HepG2 (cell line): ENCODE results near the gene ZNF32. TPM values are rescaled to one million over a fixed set of nuclear protein-coding genes. Genes with fewer than 3 reads are reported as not detected.

ENCODE experiments used
- ATAC-seq: fragments of 200-7000 bp; cut with Tn5 transposase; 3 replicates; pipeline ENCODE4 v1.9.1; 2020; ENCODE audit warnings: mild to moderate bottlenecking, moderate library complexity
- BruUV-seq: library from RNA; stranded (reverse); fragments of 400-500 nt; replicated peaks from 2 replicates; lab custom pipeline; 2021; lab: Mats Ljungman, UMichigan
- CTCF ChIA-PET: fragments of 300-600 bp; formaldehyde crosslinking; extraction: SDS; loops from one replicate; lab custom pipeline; 2021; ENCODE audit warnings: low total read pairs, inconsistent platforms, low intra/inter-chr PET ratio; lab: Yijun Ruan, JAX
- POLR2A ChIA-PET: fragments of 350-600 bp; sonication (Branson Sonifier 250); formaldehyde crosslinking; loops from one replicate; lab custom pipeline; 2020; ENCODE audit warnings: antibody characterized with exemption, inconsistent platforms; lab: Yijun Ruan, JAX
- DNase-seq: peaks from one replicate; pipeline ENCODE4 v3.0.0-alpha.2; 2015; ENCODE audit warnings: low spot score
- FAIRE-seq: peaks from 3 replicates; lab custom pipeline; 2011; peaks lifted over from hg19 to GRCh38; lab: Jason Lieb, UNC
- H2AFZ ChIP-seq: one replicate; pipeline ENCODE4 v1.6.1; 2011; ENCODE audit warnings: low read length, inconsistent platforms
- H3K27ac ChIP-seq: fragments of 300-600 bp; 3 replicates; pipeline ENCODE4 v1.8.0; 2011; ENCODE audit warnings: mixed run types, mild to moderate bottlenecking, mixed read lengths, low read length, inconsistent platforms; ENCODE audit not compliant: insufficient read depth; ENCODE audit errors: extremely low read length
- H3K27me3 ChIP-seq, 2 experiments: fragments of 200-600 bp in 1 of 2; 2 replicates in 1 of 2; 3 replicates in 1 of 2; pipeline versions ENCODE4 v1.6.0 to v1.8.0; 2011; ENCODE audit warnings: low read length in 2 of 2, mild to moderate bottlenecking in 2 of 2, moderate library complexity in 2 of 2, inconsistent platforms in 1 of 2; ENCODE audit not compliant: insufficient read depth in 2 of 2, control insufficient read depth in 1 of 2
- H3K36me3 ChIP-seq, 2 experiments: fragments of 200-600 bp in 1 of 2; replicated peaks in 1 of 2; 2 replicates in 1 of 2; 3 replicates in 1 of 2; pipeline versions ENCODE4 v1.5.1 to v1.8.0; 2011; ENCODE audit warnings: low read length in 2 of 2, inconsistent platforms in 1 of 2; ENCODE audit not compliant: insufficient read depth in 2 of 2, control insufficient read depth in 1 of 2
- H3K4me1 ChIP-seq: 2 replicates; pipeline ENCODE4 v1.5.1; 2012; ENCODE audit warnings: low read length, inconsistent platforms; ENCODE audit not compliant: insufficient read depth
- H3K4me2 ChIP-seq: 2 replicates; pipeline ENCODE4 v1.6.0; 2011; ENCODE audit warnings: low read depth, low read length, inconsistent platforms
- H3K4me3 ChIP-seq, 3 experiments: fragments of 200-600 bp in 1 of 3; sonication (generic), shearing (Covaris generic) in 1 of 3; replicated peaks in 1 of 3; 2 replicates each; pipeline ENCODE4 v1.5.1; 2011 to 2016; ENCODE audit warnings: low read length in 3 of 3, inconsistent platforms in 2 of 3, low read depth in 2 of 3, mild to moderate bottlenecking in 2 of 3, control low read depth in 1 of 3, mixed read lengths in 1 of 3; ENCODE audit not compliant: insufficient read depth in 1 of 3
- H3K79me2 ChIP-seq: one replicate; pipeline ENCODE4 v1.6.1; 2011; ENCODE audit warnings: low read length, inconsistent platforms; ENCODE audit not compliant: insufficient read depth
- H3K9ac ChIP-seq: 2 replicates; pipeline ENCODE4 v1.6.0; 2011; ENCODE audit warnings: mild to moderate bottlenecking, low read depth, low read length, inconsistent platforms; ENCODE audit not compliant: insufficient read depth
- H3K9me3 ChIP-seq: 2 replicates; pipeline ENCODE4 v1.5.1; 2012; ENCODE audit warnings: mild to moderate bottlenecking, low read length
- H4K20me1 ChIP-seq: 2 replicates; pipeline ENCODE4 v1.6.0; 2011; ENCODE audit warnings: inconsistent platforms, mild to moderate bottlenecking, low read length, moderate library complexity; ENCODE audit not compliant: insufficient read depth
- ASH2L ChIP-seq: fragments of 300-600, 200-600 bp; sonication (generic); IDR thresholded peaks from 2 replicates; pipeline ENCODE4 v1.7.0; 2017; ENCODE audit warnings: low read depth, mild to moderate bottlenecking, moderate library complexity, mixed read lengths, low read length; ENCODE audit not compliant: insufficient read length
- BRCA1 ChIP-seq: sonication (generic); formaldehyde crosslinking; IDR thresholded peaks from 2 replicates; pipeline ENCODE4 v1.4.0; 2020; ENCODE audit warnings: missing genetic modification reagents
- EEA1 ChIP-seq: sonication (generic); formaldehyde crosslinking; IDR thresholded peaks from 2 replicates; pipeline ENCODE4 v1.5.1; 2020; ENCODE audit warnings: mild to moderate bottlenecking, missing genetic modification reagents, borderline replicate concordance
- FOXJ3 ChIP-seq: sonication (generic); formaldehyde crosslinking; IDR thresholded peaks from 2 replicates; pipeline ENCODE4 v1.4.0; 2020; ENCODE audit warnings: missing genetic modification reagents, mild to moderate bottlenecking, borderline replicate concordance
- HDAC1 ChIP-seq: sonication (generic); formaldehyde crosslinking; IDR thresholded peaks from 2 replicates; pipeline ENCODE4 v1.5.1; 2020; ENCODE audit warnings: mild to moderate bottlenecking, missing genetic modification reagents
- KLF13 ChIP-seq: sonication (generic); formaldehyde crosslinking; IDR thresholded peaks from 2 replicates; pipeline ENCODE4 v1.4.0; 2020; ENCODE audit warnings: mild to moderate bottlenecking, missing genetic modification reagents
- MTA3 ChIP-seq: sonication (generic); formaldehyde crosslinking; IDR thresholded peaks from 2 replicates; pipeline ENCODE4 v1.4.0; 2020; ENCODE audit warnings: missing genetic modification reagents
- PCBP2 ChIP-seq: fragments of 200-400 bp; formaldehyde crosslinking; optimal IDR thresholded peaks from 2 replicates; pipeline ENCODE3; 2018; ENCODE audit warnings: low read length, low read depth; ENCODE audit not compliant: poor library complexity, severe bottlenecking
- ZBTB3 ChIP-seq: sonication (generic); formaldehyde crosslinking; IDR thresholded peaks from 2 replicates; pipeline ENCODE4 v1.4.0; 2020; ENCODE audit warnings: low read depth, mild to moderate bottlenecking, moderate library complexity, missing genetic modification reagents, borderline replicate concordance
- ZBTB7B ChIP-seq: sonication (generic); formaldehyde crosslinking; IDR thresholded peaks from 2 replicates; pipeline ENCODE4 v1.4.0; 2020; ENCODE audit warnings: missing genetic modification reagents
- ZFP36 ChIP-seq: fragments of 150-350 bp; IDR thresholded peaks from 2 replicates; pipeline ENCODE4 v1.6.1; 2018; ENCODE audit warnings: borderline replicate concordance, low read length, low read depth; ENCODE audit not compliant: partially characterized antibody
- ZNF225 ChIP-seq: sonication (generic); formaldehyde crosslinking; IDR thresholded peaks from 2 replicates; pipeline ENCODE4 v1.4.0; 2020; ENCODE audit warnings: mild to moderate bottlenecking, missing genetic modification reagents
- ZNF678 ChIP-seq: sonication (generic); formaldehyde crosslinking; IDR thresholded peaks from 2 replicates; pipeline ENCODE4 v1.4.0; 2020; ENCODE audit warnings: mild to moderate bottlenecking, missing genetic modification reagents
- ZNF749 ChIP-seq: sonication (generic); formaldehyde crosslinking; IDR thresholded peaks from 2 replicates; pipeline ENCODE4 v1.8.0; 2022; ENCODE audit warnings: mild to moderate bottlenecking, missing genetic modification reagents, moderate library complexity, borderline replicate concordance
- WGBS: methylation state at CpG from one replicate; pipeline ENCODE4 v1.1.6; 2017; ENCODE audit warnings: low lambda C conversion rate; 5-methylcytosine and 5-hydroxymethylcytosine counted together
- in situ Hi-C: cut with HindIII; loops from 2 replicates; pipeline ENCODE4 v1.10.0; 2017; ENCODE audit warnings: low pct_unique_long_range_greater_than_20kb; ENCODE audit not compliant: extremely low pct_ligation_motif_present
- intact Hi-C: fragments of 100-400 bp; cut with micrococcal nuclease; formaldehyde crosslinking; loops from one replicate; pipeline ENCODE4 v1.10.0; 2022; ENCODE audit not compliant: unreplicated experiment
- polyA plus RNA-seq, 8 experiments: library from polyadenylated mRNA; depleted of rRNA in 3 of 8; stranded (reverse) in 7 of 8; unstranded in 1 of 8; fragments of >200 nt; fragmentation: Illumina TruSeq in 4 of 8; extraction: Trizol in 4 of 8; gene quantifications; 2 replicates each; pipeline versions ENCODE4 v1.2.1 to v1.2.3, GENCODE V29; 2011 to 2016; ENCODE audit warnings: low read depth in 4 of 8, missing spikeins in 1 of 8, mixed read lengths in 1 of 8; ENCODE audit not compliant: insufficient read depth in 1 of 8
- total RNA-seq, 5 experiments: library from RNA; depleted of rRNA; stranded (reverse); fragments of >200 nt; fragmentation: Illumina TruSeq; extraction: Trizol; gene quantifications; 2 replicates each; pipeline ENCODE4 v1.2.3, GENCODE V29; 2016; ENCODE audit warnings: low read depth in 1 of 5
- TF ChIP-seq, protein P1 (sequence below): sonication (generic); formaldehyde crosslinking; IDR thresholded peaks from 2 replicates; pipeline ENCODE4 v1.4.0; 2020; ENCODE audit warnings: missing genetic modification reagents, low read depth, mild to moderate bottlenecking, borderline replicate concordance
- TF ChIP-seq, protein P2 (sequence below): sonication (generic); formaldehyde crosslinking; IDR thresholded peaks from 2 replicates; pipeline ENCODE4 v1.5.0; 2020; ENCODE audit warnings: mild to moderate bottlenecking, missing genetic modification reagents
- TF ChIP-seq, protein P3 (sequence below): sonication (generic); formaldehyde crosslinking; IDR thresholded peaks from 2 replicates; pipeline ENCODE4 v1.5.0; 2020; ENCODE audit warnings: mild to moderate bottlenecking, missing genetic modification reagents
- TF ChIP-seq, protein P4 (sequence below): IDR thresholded peaks from 2 replicates; pipeline ENCODE4 v1.6.1; 2012; ENCODE audit warnings: inconsistent platforms

Gene ZNF32
- total and polyA plus RNA-seq, 2 of the 13 experiments (the other 11 are each of a cell fraction or from before 2014, with no cell fraction given) = 12.5 to 16.9 TPM

DNA sequence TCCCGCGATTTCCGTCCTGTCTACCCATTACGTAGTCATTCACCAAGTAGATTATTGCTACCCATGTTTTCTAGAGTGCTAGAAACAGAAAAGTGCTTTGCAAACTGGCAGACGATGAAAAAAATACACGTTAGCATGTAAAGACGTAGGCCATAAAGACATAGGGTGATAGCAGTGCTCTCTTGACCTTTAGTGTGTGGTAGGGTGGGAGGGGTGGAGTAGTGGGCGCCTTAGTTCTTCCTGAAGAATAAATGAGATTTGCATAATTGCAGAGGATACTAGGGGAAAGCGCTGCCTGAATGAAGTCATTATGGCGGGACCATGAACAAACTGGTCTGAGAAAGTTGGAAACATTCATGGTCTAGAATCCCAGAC, 41.5 kb downstream of the ZNF32 start:
- in situ Hi-C loops = no loop called here
- DNase-seq (no peak), ATAC-seq (no peak), FAIRE-seq (no peak)
- intact Hi-C loops = no loop called here
- H3K4me2 ChIP-seq = peak overlapping the region; percentile 60
- peak overlapping the region; percentile 45 to 72 (median 61); a peak in 5 of 6 replicates for H3K4me3 ChIP-seq
- no peaks in the 10 kb centered on the region for H3K27me3 ChIP-seq
- H2AFZ ChIP-seq = no peak overlapping the region
- ChIA-PET CTCF (no interaction called here), POLR2A (interaction anchor here (1.2 kb wide), 1 partner anchor 41 kb away, joined by 4 read pairs; the partner anchor contains the start of gene ZNF32)
- H3K79me2 ChIP-seq = no peaks in the 10 kb centered on the region
- no peak overlapping the region for H3K27ac ChIP-seq
- no peak for TF ChIP-seq ZNF678 (CRISPR knock-in tag)
- no peak for TF ChIP-seq BRCA1 (CRISPR knock-in tag)
- no peak for TF ChIP-seq MTA3
- no peak for TF ChIP-seq FOXJ3 (CRISPR knock-in tag)
- TF ChIP-seq, protein P1, sequence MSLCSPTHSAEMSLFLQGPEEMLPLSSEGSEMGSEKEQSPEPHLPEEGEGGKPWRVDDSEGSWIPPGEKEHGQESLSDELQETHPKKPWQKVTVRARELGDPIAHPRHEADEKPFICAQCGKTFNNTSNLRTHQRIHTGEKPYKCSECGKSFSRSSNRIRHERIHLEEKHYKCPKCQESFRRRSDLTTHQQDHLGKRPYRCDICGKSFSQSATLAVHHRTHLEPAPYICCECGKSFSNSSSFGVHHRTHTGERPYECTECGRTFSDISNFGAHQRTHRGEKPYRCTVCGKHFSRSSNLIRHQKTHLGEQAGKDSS = no peak
- TF ChIP-seq, protein P2, sequence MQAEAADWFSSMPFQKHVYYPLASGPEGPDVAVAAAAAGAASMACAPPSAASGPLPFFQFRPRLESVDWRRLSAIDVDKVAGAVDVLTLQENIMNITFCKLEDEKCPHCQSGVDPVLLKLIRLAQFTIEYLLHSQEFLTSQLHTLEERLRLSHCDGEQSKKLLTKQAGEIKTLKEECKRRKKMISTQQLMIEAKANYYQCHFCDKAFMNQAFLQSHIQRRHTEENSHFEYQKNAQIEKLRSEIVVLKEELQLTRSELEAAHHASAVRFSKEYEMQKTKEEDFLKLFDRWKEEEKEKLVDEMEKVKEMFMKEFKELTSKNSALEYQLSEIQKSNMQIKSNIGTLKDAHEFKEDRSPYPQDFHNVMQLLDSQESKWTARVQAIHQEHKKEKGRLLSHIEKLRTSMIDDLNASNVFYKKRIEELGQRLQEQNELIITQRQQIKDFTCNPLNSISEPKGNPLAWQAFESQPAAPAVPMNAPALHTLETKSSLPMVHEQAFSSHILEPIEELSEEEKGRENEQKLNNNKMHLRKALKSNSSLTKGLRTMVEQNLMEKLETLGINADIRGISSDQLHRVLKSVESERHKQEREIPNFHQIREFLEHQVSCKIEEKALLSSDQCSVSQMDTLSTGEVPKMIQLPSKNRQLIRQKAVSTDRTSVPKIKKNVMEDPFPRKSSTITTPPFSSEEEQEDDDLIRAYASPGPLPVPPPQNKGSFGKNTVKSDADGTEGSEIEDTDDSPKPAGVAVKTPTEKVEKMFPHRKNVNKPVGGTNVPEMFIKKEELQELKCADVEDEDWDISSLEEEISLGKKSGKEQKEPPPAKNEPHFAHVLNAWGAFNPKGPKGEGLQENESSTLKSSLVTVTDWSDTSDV (CRISPR knock-in tag) = no peak
- TF ChIP-seq PCBP2 = no peak
- TF ChIP-seq ZNF225 = no peak
- TF ChIP-seq, protein P3, sequence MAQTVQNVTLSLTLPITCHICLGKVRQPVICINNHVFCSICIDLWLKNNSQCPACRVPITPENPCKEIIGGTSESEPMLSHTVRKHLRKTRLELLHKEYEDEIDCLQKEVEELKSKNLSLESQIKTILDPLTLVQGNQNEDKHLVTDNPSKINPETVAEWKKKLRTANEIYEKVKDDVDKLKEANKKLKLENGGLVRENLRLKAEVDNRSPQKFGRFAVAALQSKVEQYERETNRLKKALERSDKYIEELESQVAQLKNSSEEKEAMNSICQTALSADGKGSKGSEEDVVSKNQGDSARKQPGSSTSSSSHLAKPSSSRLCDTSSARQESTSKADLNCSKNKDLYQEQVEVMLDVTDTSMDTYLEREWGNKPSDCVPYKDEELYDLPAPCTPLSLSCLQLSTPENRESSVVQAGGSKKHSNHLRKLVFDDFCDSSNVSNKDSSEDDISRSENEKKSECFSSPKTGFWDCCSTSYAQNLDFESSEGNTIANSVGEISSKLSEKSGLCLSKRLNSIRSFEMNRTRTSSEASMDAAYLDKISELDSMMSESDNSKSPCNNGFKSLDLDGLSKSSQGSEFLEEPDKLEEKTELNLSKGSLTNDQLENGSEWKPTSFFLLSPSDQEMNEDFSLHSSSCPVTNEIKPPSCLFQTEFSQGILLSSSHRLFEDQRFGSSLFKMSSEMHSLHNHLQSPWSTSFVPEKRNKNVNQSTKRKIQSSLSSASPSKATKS (CRISPR knock-in tag) = no peak
- no peak for TF ChIP-seq EEA1 (CRISPR knock-in tag)
- no peak for TF ChIP-seq ASH2L
- no peak for TF ChIP-seq ZBTB3
- TF ChIP-seq HDAC1 = no peak
- no peak for TF ChIP-seq ZBTB7B (CRISPR knock-in tag)
- TF ChIP-seq ZNF749 (CRISPR knock-in tag) = no peak
- no peak for TF ChIP-seq KLF13 (CRISPR knock-in tag)
- TF ChIP-seq, protein P4, sequence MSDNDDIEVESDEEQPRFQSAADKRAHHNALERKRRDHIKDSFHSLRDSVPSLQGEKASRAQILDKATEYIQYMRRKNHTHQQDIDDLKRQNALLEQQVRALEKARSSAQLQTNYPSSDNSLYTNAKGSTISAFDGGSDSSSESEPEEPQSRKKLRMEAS = no peak
- TF ChIP-seq ZFP36 = no peak
- 95% methylated on average over 10 of the region's 10 CpGs for WGBS
- BruUV-seq = no TSS peak
- H3K9ac ChIP-seq = peak overlapping the region; percentile 60; the same call in 1 of the 2 replicates
- no peaks in the 10 kb centered on the region; the same call in 1 of the 2 replicates for H3K9me3 ChIP-seq
- no peaks in the 10 kb centered on the region for H4K20me1 ChIP-seq
- no peaks in the 10 kb centered on the region for H3K36me3 ChIP-seq
- peaks cover 7% of the 10 kb centered on the region for H3K4me1 ChIP-seq
